Left lung (tissue), 14 donors: Measurements from ENCODE around the gene TSSK1B. TPM values are rescaled to one million over a fixed set of nuclear protein-coding genes. Genes with fewer than 3 reads are reported as not detected.
"Not testable (repeated sequence)": the region's sequence is repeated elsewhere in the genome, so short reads cannot be mapped to it uniquely, and the experiment has no call there.

Experiments
- ATAC-seq: fragments of 200-7000 bp; cut with Tn5 transposase; one replicate; pipeline ENCODE4 v1.9.1; 2020; ENCODE audit warnings: moderate library complexity
- DNase-seq, 4 donors: peaks; one replicate each; pipeline ENCODE4 v3.0.0-alpha.2; 2013 to 2020
- H3K27ac ChIP-seq, 2 donors: fragments of 200-600 bp; sonication (generic) in 1 of 2; one replicate each; pipeline versions ENCODE4 v1.5.0 to v1.8.0; 2020 to 2021
- H3K27me3 ChIP-seq, 2 donors: fragments of 200-600 bp; sonication (generic) in 1 of 2; one replicate each; pipeline versions ENCODE4 v1.5.0 to v1.8.0; 2020 to 2021
- H3K36me3 ChIP-seq, 2 donors: fragments of 200-600 bp; sonication (generic) in 1 of 2; one replicate each; pipeline versions ENCODE4 v1.5.0 to v1.8.0; 2020 to 2021
- H3K4me1 ChIP-seq, 2 donors: fragments of 200-600 bp; one replicate each; pipeline ENCODE4 v1.8.0; 2021
- H3K4me3 ChIP-seq, 2 donors: fragments of 200-600 bp; sonication (generic) in 1 of 2; one replicate each; pipeline versions ENCODE4 v1.5.0 to v1.8.0; 2020 to 2021; ENCODE audit warnings: mild to moderate bottlenecking in 1 of 2
- H3K9me3 ChIP-seq, 2 donors: fragments of 200-600 bp; sonication (generic) in 1 of 2; one replicate each; pipeline versions ENCODE4 v1.5.0 to v1.8.0; 2020 to 2021
- intact Hi-C, 2 donors: fragments of 100-400 bp; cut with DNase I; formaldehyde crosslinking; loops; one replicate each; pipeline versions ENCODE4 v1.11.2 to v1.14.2; 2022
- long read RNA-seq, 12 donors: library from polyadenylated mRNA in 2 of 12; unstranded in 2 of 12; transcript quantifications; one replicate each; pipeline ENCODE4 v2.0.0 and lab custom pipeline, GENCODE V29; 2019 to 2026
- polyA plus RNA-seq, 6 donors: library from polyadenylated mRNA; unstranded; fragments of 120-200 nt; gene quantifications; one replicate each; pipeline ENCODE4 v1.2.1, GENCODE V29; 2013; ENCODE audit not compliant: insufficient read length in 6 of 6
- total RNA-seq, 2 donors: library from RNA; stranded (reverse); fragmentation: NEBNext Ultra II Directional; extraction: Animal tissue kit (Norgen Biotek cat#: 25700); gene quantifications; one replicate each; pipeline ENCODE4 v1.2.1, GENCODE V29; 2021
- TF ChIP-seq, protein P1 (sequence below), 2 donors: fragments of 200-600 bp; sonication (generic) in 1 of 2; IDR thresholded peaks; one replicate each; pipeline versions ENCODE4 v1.5.0 to v1.8.0; 2021; ENCODE audit warnings: antibody characterized with exemption in 2 of 2
- donor health status: DM: no; HTN: yes; CAD: no.
- donor health status: DM: no; HTN: no; CAD: no.

TSSK1B gene, protein sequence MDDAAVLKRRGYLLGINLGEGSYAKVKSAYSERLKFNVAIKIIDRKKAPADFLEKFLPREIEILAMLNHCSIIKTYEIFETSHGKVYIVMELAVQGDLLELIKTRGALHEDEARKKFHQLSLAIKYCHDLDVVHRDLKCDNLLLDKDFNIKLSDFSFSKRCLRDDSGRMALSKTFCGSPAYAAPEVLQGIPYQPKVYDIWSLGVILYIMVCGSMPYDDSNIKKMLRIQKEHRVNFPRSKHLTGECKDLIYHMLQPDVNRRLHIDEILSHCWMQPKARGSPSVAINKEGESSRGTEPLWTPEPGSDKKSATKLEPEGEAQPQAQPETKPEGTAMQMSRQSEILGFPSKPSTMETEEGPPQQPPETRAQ
- under 1 TPM in 1 of 2 donors, not detected in 1; 0.23 TPM for total RNA-seq
- under 1 TPM in 4 of 6 donors, not detected in 2; 0.06 to 0.14 (median 0.09) TPM for polyA plus RNA-seq
- long read RNA-seq, donor 1, result 0 reads
- long read RNA-seq, donor 2, result 0 reads
- long read RNA-seq, donor 3, result 0 reads
- long read RNA-seq, donor 4, result 0 reads
- long read RNA-seq, donor 5, result 0 reads
- long read RNA-seq, donor 6, result 0 reads
- long read RNA-seq, donor 7, result 0 reads
- long read RNA-seq, donor 8, result 0 reads
- long read RNA-seq, donor 9, result 0 reads
- long read RNA-seq, donor 10, result 0 reads
- long read RNA-seq, donor 11, result 0 reads
- long read RNA-seq, donor 12, result 0 reads

DNA sequence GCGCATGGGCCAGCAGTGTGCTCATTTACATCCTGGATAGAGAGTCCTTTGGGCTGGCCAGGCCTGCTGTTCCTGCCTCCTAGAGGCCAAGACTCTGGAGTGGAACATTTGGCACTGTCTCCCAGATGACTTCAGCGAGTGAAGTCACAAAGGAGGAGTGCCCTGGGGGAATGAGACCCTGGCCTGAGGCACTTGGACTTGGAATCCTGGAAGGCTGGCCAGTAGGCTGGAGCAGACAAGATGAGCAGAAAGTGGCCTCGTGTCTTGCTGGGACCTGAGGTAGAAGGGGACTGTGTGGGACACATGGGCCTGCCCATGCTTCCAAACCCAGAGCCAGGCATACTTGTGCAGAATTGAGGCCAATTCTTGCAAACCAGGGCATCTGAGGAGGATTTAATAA, at the start of gene TSSK1B:
TSS of gene TSSK1B (minus strand) at position 101 of the 400 bp plus-strand sequence. CDS start 150 bp downstream, outside the sequence.
- H3K4me3 ChIP-seq, result no peak within 1 kb of the TSS
- no peaks in the 10 kb centered on the region for H3K27me3 ChIP-seq
- intact Hi-C loops, result no loop called here
- ATAC-seq, result no peak
- no peak for DNase-seq
- no peak within 1 kb of the TSS for H3K27ac ChIP-seq
- TF ChIP-seq, protein P1, sequence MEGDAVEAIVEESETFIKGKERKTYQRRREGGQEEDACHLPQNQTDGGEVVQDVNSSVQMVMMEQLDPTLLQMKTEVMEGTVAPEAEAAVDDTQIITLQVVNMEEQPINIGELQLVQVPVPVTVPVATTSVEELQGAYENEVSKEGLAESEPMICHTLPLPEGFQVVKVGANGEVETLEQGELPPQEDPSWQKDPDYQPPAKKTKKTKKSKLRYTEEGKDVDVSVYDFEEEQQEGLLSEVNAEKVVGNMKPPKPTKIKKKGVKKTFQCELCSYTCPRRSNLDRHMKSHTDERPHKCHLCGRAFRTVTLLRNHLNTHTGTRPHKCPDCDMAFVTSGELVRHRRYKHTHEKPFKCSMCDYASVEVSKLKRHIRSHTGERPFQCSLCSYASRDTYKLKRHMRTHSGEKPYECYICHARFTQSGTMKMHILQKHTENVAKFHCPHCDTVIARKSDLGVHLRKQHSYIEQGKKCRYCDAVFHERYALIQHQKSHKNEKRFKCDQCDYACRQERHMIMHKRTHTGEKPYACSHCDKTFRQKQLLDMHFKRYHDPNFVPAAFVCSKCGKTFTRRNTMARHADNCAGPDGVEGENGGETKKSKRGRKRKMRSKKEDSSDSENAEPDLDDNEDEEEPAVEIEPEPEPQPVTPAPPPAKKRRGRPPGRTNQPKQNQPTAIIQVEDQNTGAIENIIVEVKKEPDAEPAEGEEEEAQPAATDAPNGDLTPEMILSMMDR (IDR thresholded peaks at IDR 0.05), result no peak
- no peaks in the 10 kb centered on the region for H3K36me3 ChIP-seq
- H3K4me1 ChIP-seq, result no peaks in the 10 kb centered on the region
- H3K9me3 ChIP-seq, result no peaks in the 10 kb centered on the region

DNA sequence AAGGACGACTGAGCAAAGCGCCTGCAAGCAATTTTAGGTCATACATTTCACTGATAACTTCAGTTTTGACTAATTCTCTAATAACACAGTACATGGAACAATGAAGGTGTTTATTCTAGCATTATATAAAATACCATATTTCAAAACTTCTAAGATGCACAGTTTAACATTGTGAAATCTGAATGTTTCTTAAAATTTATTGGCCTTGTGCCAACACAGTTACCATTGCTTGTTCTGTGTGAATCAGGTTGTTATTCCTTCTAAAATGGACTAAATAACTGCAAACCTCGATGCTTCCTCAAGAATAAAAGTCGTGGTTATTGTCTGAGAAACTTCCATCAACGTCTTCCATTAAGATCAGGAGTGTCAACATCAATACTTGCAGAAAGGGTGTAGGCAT, 45.5 kb upstream of the TSSK1B start:
- no peak overlapping the region for H3K4me3 ChIP-seq
- intact Hi-C loops, result no loop called here
- no peaks in the 10 kb centered on the region for H3K4me1 ChIP-seq
- DNase-seq (no peak), ATAC-seq (no peak)
- H3K27me3 ChIP-seq, result peaks cover 0 to 34% of the 10 kb centered on the region in 2 donors
- no peaks in the 10 kb centered on the region for H3K36me3 ChIP-seq
- TF ChIP-seq, protein P1 (IDR thresholded peaks at IDR 0.05), result no peak
- H3K27ac ChIP-seq, result no peak overlapping the region
- no peaks in the 10 kb centered on the region for H3K9me3 ChIP-seq

DNA sequence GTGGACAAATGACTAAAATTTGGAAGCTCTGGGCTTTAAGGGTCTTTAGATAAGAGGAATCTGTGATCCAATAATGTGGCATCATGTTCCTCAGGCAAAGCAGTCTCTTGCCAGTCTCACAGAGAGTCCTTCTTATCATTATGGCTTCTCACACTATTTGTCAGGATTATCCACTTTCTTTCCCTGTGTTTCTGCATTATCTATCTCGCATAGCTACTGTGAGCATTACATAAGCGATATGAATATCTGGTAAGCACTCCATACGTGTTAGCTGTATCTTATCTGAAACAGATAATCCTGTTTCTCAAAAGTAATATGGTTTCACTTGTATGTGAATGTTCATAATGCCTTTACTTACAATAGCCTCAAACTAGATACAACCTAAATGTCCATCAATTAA, 43.9 kb upstream of the TSSK1B start:
- Histone ChIP-seq H3K27ac (no peak overlapping the region), H3K36me3 (no peaks in the 10 kb centered on the region), H3K9me3 (no peaks in the 10 kb centered on the region), H3K27me3 (peaks cover 0 to 29% of the 10 kb centered on the region in 2 donors), H3K4me3 (no peak overlapping the region), H3K4me1 (no peaks in the 10 kb centered on the region)
- ATAC-seq (no peak), DNase-seq (no peak)
- TF ChIP-seq, protein P1 (IDR thresholded peaks at IDR 0.05), result no peak
- intact Hi-C loops, result no loop called here

DNA sequence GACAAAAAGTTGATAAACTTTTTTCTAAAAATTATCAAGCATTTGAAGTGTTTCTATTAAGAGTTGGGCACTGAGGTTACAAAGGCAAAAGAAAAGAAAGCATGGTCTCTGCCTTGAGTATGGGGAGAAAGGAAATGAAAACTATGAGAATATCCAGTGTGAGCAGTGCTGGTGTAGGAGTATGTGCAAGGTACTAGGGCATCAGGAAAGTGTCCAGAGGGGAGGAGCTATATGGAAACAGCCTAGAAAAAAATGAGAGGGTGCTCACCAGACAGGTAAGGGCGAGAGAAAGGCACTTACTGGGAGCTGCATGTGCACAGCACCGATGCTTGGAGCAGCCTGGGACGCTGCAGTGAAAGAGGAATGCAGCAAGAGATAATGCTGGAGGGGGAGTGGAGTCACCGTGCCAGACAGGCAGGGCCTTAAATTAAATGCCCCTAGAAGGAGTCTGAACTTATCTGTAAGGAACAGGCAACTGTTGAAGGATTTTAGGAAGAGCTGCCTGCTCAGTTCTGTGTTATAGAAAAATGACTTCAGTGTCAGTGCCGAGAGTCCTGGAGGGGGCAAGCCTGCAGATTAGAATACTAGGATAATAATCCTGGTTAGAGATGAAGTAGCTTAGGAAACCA, 39.4 kb upstream of the TSSK1B start:
- DNase-seq (no peak), ATAC-seq (no peak)
- peaks cover 0 to 14% of the 10 kb centered on the region in 2 donors for H3K27me3 ChIP-seq
- H3K4me3 ChIP-seq, result no peak overlapping the region
- H3K36me3 ChIP-seq, result no peaks in the 10 kb centered on the region
- H3K9me3 ChIP-seq, result peaks cover 0 to 2% of the 10 kb centered on the region in 2 donors
- intact Hi-C loops, result no loop called here
- TF ChIP-seq, protein P1 (IDR thresholded peaks at IDR 0.05), result no peak
- no peaks in the 10 kb centered on the region for H3K4me1 ChIP-seq
- H3K27ac ChIP-seq, result no peak overlapping the region

DNA sequence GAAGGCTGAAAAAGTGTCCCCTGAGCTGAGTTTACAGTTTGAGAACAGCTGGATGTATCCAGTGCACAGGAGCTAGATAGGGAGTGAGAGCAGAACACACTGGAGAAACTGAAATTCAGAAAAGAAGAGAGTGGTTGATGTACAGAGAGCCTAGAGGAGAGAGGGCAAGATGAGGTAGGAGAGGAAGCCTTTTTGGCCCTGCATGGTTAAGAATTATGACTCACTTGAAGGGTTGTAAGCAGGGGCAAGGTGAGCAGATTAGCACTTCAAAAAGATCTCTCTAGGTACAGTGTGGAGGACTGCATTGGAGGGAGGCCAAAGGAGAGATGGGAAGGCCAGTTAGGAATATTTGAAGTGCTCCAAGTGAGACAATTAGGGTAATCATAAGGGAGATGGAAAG, 28.2 kb upstream of the TSSK1B start:
- TF ChIP-seq, protein P1 (IDR thresholded peaks at IDR 0.05), result no peak
- no peak for ATAC-seq
- H3K27me3 ChIP-seq, result no peaks in the 10 kb centered on the region

DNA sequence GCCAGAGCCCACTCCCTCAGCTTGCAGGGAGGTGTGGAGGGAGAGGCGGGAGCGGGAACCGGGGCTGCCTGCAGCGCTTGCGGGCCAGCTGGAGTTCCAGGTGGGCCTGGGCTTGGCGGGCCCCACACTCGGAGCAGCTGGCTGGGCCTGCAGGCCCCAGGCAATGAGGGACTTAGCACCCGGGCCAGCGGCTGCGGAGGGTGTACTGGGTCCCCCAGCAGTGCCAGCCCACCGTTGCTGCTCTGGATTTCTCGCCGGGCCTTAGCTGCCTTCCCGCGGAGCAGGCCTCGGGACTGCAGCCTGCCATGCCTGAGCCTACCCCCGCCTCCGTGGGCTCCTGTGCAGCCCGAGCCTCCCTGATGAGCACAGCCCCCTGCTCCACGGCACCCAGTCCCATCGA, 22.3 kb upstream of the TSSK1B start:
- H3K36me3 ChIP-seq, intact Hi-C loops, H3K4me1 ChIP-seq, H3K27ac ChIP-seq, H3K4me3 ChIP-seq, DNase-seq, H3K27me3 ChIP-seq, H3K9me3 ChIP-seq, ATAC-seq: not testable (repeated sequence)

More for the DNA sequence above, 28.2 kb upstream of the TSSK1B start:
- DNase-seq, result no peak
- intact Hi-C loops, result no loop called here
- Histone ChIP-seq H3K27ac (no peak overlapping the region), H3K4me3 (no peak overlapping the region), H3K4me1 (no peaks in the 10 kb centered on the region), H3K9me3 (no peaks in the 10 kb centered on the region), H3K36me3 (no peaks in the 10 kb centered on the region)
